Spinal cord (tissue), 10 donors: ENCODE data around the gene FOLR2. TPM values are rescaled to one million over a fixed set of nuclear protein-coding genes. Genes with fewer than 3 reads are reported as not detected.
"Not testable (repeated sequence)": the region's sequence is repeated elsewhere in the genome, so short reads cannot be mapped to it uniquely, and the experiment has no call there.

Experiments
- DNase-seq, 6 donors: peaks; one replicate each; pipeline versions ENCODE4 v3.0.0 to v3.0.0-alpha.2; 2013 to 2015; ENCODE audit warnings: low spot score in 6 of 6, low read depth in 4 of 6
- H3K27ac ChIP-seq: one replicate; pipeline ENCODE4 v1.5.1; 2013; ENCODE audit warnings: low read depth, low read length, control low read depth
- H3K27me3 ChIP-seq: one replicate; pipeline ENCODE4 v1.6.1; 2013; ENCODE audit warnings: low read length; ENCODE audit not compliant: control insufficient read depth, insufficient read depth
- H3K36me3 ChIP-seq: one replicate; pipeline ENCODE4 v1.6.1; 2013; ENCODE audit warnings: low read length; ENCODE audit not compliant: control insufficient read depth, insufficient read depth
- H3K4me1 ChIP-seq: one replicate; pipeline ENCODE4 v1.6.1; 2013; ENCODE audit warnings: low read length; ENCODE audit not compliant: control insufficient read depth, insufficient read depth
- H3K4me3 ChIP-seq: one replicate; pipeline ENCODE4 v1.5.1; 2013; ENCODE audit warnings: low read depth, low read length, control low read depth
- H3K9me3 ChIP-seq: one replicate; pipeline ENCODE4 v1.6.1; 2013; ENCODE audit warnings: low read length; ENCODE audit not compliant: control insufficient read depth, insufficient read depth
- WGBS: methylation state at CpG from one replicate; pipeline ENCODE4 v1.1.5; 2013; ENCODE audit warnings: missing lambda C conversion rate; ENCODE audit not compliant: insufficient coverage; 5-methylcytosine and 5-hydroxymethylcytosine counted together
- polyA plus RNA-seq, 2 donors: library from polyadenylated mRNA; unstranded; fragments of 120-200 nt; gene quantifications; one replicate each; pipeline ENCODE4 v1.2.1, GENCODE V29; 2013; ENCODE audit not compliant: insufficient read length in 2 of 2
- total RNA-seq, 2 donors: library from RNA; depleted of rRNA in 1 of 2; stranded (reverse); fragments of 120-200 nt in 1 of 2; fragments of >200 nt in 1 of 2; gene quantifications; one replicate each; pipeline versions ENCODE4 v1.2.3 to v1.2.4, GENCODE V29; 2013 to 2014
- donor health status: healthy.

Gene FOLR2
- total and polyA plus RNA-seq, 4 donors = 14.1 to 34.1 (median 19.1) TPM

DNA sequence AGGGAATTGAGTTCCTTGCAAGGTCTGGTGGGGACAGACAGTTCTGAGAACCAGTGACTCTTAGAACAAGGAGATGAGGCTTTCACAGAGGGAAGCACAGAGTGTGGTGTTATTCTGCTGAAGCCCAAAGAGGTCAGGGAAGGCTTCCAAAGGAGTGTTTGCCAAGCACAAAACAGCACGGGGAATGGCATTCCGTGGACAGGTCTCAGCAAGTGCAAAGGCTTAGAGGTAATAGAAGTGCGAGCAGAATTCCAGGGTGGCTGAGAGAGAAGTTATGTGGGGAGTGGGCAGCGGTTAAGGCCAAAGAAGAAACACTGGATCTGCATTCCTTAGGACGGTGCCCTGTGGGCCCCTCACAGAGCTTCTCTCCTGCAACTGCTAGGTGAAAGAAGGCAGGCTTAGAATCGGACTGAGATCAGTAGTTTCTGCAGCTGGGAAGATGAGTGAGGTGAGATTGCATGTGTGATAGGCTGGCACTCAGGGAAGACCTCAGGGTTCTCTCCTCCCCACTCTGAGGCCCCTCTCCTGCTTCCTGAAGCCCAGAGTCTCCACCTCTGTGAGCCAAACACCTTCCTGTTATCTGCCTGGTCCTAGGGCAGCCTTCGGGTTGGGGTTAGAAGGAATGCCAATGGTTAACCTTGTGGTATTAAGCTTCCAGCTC is 35.6 kb upstream of the FOLR2 start:
- H3K4me3 ChIP-seq, H3K36me3 ChIP-seq, H3K27me3 ChIP-seq, DNase-seq, H3K9me3 ChIP-seq, H3K4me1 ChIP-seq, H3K27ac ChIP-seq: not testable (repeated sequence)
- 66% methylated on average over 5 of the region's 7 CpGs for WGBS

DNA sequence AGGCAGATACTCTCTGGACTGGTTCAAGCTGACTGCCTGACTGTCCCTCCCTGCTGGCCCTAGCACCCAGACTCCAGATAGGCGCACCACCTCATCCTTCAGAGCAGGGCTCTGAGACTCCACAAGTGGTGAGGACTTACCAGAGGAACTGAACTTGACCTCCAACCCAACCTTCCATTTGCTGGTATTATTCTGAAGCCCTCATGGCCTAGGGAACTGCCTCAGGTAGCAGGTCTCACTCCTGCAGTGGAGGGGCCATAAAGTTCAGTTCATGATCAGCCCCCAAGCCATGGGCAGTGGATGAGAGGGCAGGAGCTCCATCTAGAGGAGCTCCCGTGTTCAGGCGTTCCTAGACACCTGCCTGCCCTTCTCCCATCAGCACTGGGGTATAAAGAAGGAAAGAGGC is 35.0 kb upstream of the FOLR2 start:
- H3K27ac ChIP-seq, H3K4me3 ChIP-seq, H3K9me3 ChIP-seq, H3K27me3 ChIP-seq, H3K4me1 ChIP-seq, H3K36me3 ChIP-seq, DNase-seq: not testable (repeated sequence)
- 100% methylated on average over 1 of the region's 3 CpGs for WGBS

GRCh38 chr11:72188267-72188666 is 28.3 kb upstream of the FOLR2 start:
- Histone ChIP-seq H3K27ac (no peak overlapping the region), H3K4me3 (no peak overlapping the region), H3K36me3 (no peaks in the 10 kb centered on the region), H3K9me3 (no peaks in the 10 kb centered on the region), H3K4me1 (peaks cover 10% of the 10 kb centered on the region), H3K27me3 (no peaks in the 10 kb centered on the region)
- DNase-seq = no peak
- no CpG with 5 or more reads among the region's 1 CpG for WGBS

DNA sequence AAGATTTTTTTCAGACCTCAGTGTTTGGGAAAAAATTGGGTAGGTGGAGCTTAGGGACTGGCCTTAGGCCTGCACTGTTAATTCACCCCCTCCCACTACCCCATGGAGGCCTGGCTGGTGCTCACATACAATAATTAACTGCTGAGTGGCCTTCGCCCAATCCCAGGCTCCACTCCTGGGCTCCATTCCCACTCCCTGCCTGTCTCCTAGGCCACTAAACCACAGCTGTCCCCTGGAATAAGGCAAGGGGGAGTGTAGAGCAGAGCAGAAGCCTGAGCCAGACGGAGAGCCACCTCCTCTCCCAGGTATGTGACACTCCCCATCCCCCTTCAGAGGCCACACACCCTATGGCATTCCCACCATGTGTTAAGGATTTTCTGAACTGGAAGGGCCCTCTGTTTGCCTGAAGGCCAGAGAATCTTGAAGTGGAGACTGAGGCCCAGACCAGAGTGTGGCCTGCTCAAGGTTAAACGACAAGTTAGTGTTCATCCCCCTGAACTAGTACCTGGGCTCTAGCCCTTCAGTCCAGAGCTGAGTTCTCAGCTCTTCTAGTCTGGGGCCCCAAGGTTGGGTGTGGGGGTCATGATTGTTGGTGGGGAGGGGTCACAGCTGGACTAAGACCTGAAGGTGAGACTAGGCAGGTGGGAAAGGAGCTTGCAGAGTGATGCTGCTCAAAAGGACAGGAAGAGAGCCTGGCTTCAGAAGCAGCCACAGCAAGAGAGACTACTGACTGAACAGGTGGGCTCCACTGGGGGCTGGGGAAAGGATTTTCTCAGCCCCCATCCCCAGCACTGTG is 26.9 kb upstream of the FOLR2 start:
- 70% methylated on average over 2 of the region's 3 CpGs for whole genome bisulfite sequencing
- H3K9me3 ChIP-seq = no peaks in the 10 kb centered on the region

GRCh38 chr11:72190631-72191071 is 25.9 kb upstream of the FOLR2 start:
- no peaks in the 10 kb centered on the region for H3K27me3 ChIP-seq
- H3K27ac ChIP-seq = no peak overlapping the region
- H3K36me3 ChIP-seq = no peaks in the 10 kb centered on the region
- no peak overlapping the region for H3K4me3 ChIP-seq
- WGBS = 62% methylated on average over 5 of the region's 5 CpGs
- H3K4me1 ChIP-seq = peaks cover 10% of the 10 kb centered on the region
- H3K9me3 ChIP-seq = no peaks in the 10 kb centered on the region
- DNase-seq = no peak

More for the DNA sequence above, 26.9 kb upstream of the FOLR2 start:
- peak in 5 of 6 donors; percentile 13 to 83 (median 38) for DNase-seq
- H3K27me3 ChIP-seq = no peaks in the 10 kb centered on the region
- H3K4me3 ChIP-seq = no peak overlapping the region
- H3K4me1 ChIP-seq = peaks cover 10% of the 10 kb centered on the region
- no peaks in the 10 kb centered on the region for H3K36me3 ChIP-seq
- H3K27ac ChIP-seq = peak overlapping the region; percentile 27

- Histone ChIP-seq H3K27ac (no peak within 1 kb of the TSS), H3K27me3 (no peaks in the 10 kb centered on the region), H3K4me1 (peaks cover 10% of the 10 kb centered on the region), H3K9me3 (no peaks in the 10 kb centered on the region), H3K4me3 (no peak within 1 kb of the TSS), H3K36me3 (no peaks in the 10 kb centered on the region)
- 79% methylated on average over 3 of the region's 5 CpGs for WGBS
- DNase-seq = no peak
These were observed 24.6 kb upstream of the FOLR2 start, which contains the start of gene FOLR1 for GRCh38 chr11:72191961-72192381. Gene FOLR1, plus strand, starts transcription at chr11:72192140. Its CDS starts 34 bp downstream, at chr11:72192174.

GRCh38 chr11:72195518-72196270 is 20.9 kb upstream of the FOLR2 start:
- no peak for DNase-seq
- Histone ChIP-seq H3K27me3 (no peaks in the 10 kb centered on the region), H3K9me3 (no peaks in the 10 kb centered on the region), H3K36me3 (no peaks in the 10 kb centered on the region), H3K27ac (no peak overlapping the region), H3K4me1 (no peaks in the 10 kb centered on the region), H3K4me3 (no peak overlapping the region)
- 86% methylated on average over 11 of the region's 12 CpGs for WGBS

DNA sequence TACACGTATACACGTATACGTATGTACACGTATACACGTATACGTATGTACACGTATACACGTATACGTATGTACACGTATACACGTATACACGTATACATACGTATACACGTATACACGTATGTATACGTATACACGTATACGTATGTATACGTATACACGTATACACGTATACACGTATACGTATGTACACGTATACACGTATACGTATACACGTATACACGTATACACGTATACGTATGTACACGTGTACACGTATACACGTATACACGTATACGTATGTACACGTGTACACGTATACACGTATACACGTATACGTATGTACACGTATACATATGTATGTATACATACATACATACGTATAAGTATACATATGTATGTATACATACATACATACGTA is 15.1 kb upstream of the FOLR2 start:
- H3K9me3 ChIP-seq, DNase-seq, H3K27me3 ChIP-seq, H3K4me3 ChIP-seq, H3K27ac ChIP-seq, H3K4me1 ChIP-seq, H3K36me3 ChIP-seq: not testable (repeated sequence)
- WGBS = 92% methylated on average over 25 of the region's 43 CpGs

GRCh38 chr11:72202571-72202970 is 14.0 kb upstream of the FOLR2 start:
- Histone ChIP-seq H3K36me3 (no peaks in the 10 kb centered on the region), H3K4me1 (no peaks in the 10 kb centered on the region), H3K4me3 (no peak overlapping the region), H3K27me3 (no peaks in the 10 kb centered on the region), H3K27ac (no peak overlapping the region), H3K9me3 (no peaks in the 10 kb centered on the region)
- 95% methylated on average over 6 of the region's 6 CpGs for WGBS
- no peak for DNase-seq
